ENCODE results near the gene PPP2R5C. TPM values are rescaled to one million over a fixed set of nuclear protein-coding genes. Genes with fewer than 3 reads are reported as not detected.

PPP2R5C gene
- total RNA-seq, 1 experiment from 2014 or later = 120 TPM

DNA sequence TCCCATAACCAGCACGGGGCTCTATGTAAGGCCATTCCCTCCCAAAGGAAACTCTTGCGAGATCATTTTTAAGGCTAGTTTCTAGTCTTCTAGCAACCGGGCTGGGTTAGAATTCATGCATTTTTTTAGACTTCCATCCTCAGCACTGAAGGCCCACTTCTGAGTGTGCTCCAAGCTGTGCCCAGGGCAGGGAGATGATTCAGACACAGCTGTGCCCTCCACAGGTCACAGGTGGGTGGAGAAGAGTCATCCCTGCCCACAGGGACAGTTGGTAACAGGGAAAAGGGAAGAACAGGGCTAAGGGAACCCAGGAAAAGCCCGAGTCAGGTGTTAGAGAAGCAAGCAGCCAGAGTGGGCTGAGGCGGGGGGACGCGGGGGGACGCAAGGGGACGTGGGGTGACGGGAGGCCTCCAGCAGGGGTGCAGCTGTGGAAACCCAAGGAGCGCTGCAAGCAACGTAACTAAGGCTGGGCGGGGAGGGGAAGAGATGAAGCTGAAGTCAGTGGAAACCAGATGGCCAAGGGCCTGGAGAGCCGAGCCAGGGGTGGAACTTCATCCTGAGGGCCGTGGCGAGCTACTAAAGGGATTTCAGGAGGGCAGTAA lies 27.2 kb upstream of the PPP2R5C start:
- Mint-ChIP-seq H3K4me3 (ENCODE audit: low read depth, unreplicated experiment) (no peak overlapping the region), H3K9me3 (ENCODE audit: low read depth, unreplicated experiment) (peaks cover 3% of the 10 kb centered on the region), H3K36me3 (ENCODE audit: insufficient read depth, unreplicated experiment) (peaks cover 24% of the 10 kb centered on the region), H3K4me1 (ENCODE audit: low read depth, unreplicated experiment) (peaks cover 17% of the 10 kb centered on the region), H3K27ac (ENCODE audit: unreplicated experiment) (no peak overlapping the region), H3K27me3 (ENCODE audit: unreplicated experiment) (peaks cover 4% of the 10 kb centered on the region)
- DNase-seq = no peak
- no TSS peak for BruUV-seq (replicated peaks)
- CTCF ChIA-PET = no interaction called here
- intact Hi-C loops (cut with micrococcal nuclease; ENCODE audit: unreplicated experiment) = no loop called here
- no peak for TF ChIP-seq CTCF (IDR thresholded peaks at IDR 0.05; ENCODE audit: unreplicated experiment)

DNA sequence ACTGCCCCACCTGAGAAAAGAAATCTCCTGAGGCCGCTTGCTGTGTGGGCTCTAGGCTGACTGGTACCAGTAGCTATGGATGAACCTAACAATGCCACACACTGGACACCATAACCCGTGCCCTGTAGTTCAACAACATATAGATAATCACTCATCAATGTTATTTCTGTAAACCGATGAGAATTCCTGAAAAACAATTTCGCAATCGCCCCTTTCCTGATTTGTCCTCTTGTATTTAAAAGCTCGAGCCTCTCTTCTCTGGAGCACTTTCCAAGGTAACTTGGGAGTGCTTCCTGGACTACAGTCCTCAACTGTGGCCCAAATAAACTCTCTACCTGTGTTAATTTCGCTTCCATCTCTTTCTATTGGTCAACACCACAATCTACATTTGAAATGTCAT lies 26.1 kb upstream of the PPP2R5C start:
- Mint-ChIP-seq H3K36me3 (ENCODE audit: insufficient read depth, unreplicated experiment) (peaks cover 22% of the 10 kb centered on the region), H3K27ac (ENCODE audit: unreplicated experiment) (no peak overlapping the region), H3K27me3 (ENCODE audit: unreplicated experiment) (peaks cover 15% of the 10 kb centered on the region), H3K9me3 (ENCODE audit: low read depth, unreplicated experiment) (peaks cover 3% of the 10 kb centered on the region), H3K4me1 (ENCODE audit: low read depth, unreplicated experiment) (peaks cover 17% of the 10 kb centered on the region), H3K4me3 (ENCODE audit: low read depth, unreplicated experiment) (no peak overlapping the region)
- TF ChIP-seq CTCF (IDR thresholded peaks at IDR 0.05; ENCODE audit: unreplicated experiment) = no peak
- BruUV-seq (replicated peaks) = no TSS peak
- CTCF ChIA-PET = no interaction called here
- intact Hi-C loops (cut with micrococcal nuclease; ENCODE audit: unreplicated experiment) = no loop called here
- no peak for DNase-seq

- peaks cover 16% of the 10 kb centered on the region for H3K36me3 Mint-ChIP-seq (ENCODE audit: insufficient read depth, unreplicated experiment)
- DNase-seq = no peak
- intact Hi-C loops (cut with micrococcal nuclease; ENCODE audit: unreplicated experiment) = no loop called here
- TF ChIP-seq CTCF (IDR thresholded peaks at IDR 0.05; ENCODE audit: unreplicated experiment) = no peak
- H3K9me3 Mint-ChIP-seq (ENCODE audit: low read depth, unreplicated experiment) = peaks cover 3% of the 10 kb centered on the region
- no TSS peak for BruUV-seq (replicated peaks)
- H3K4me3 Mint-ChIP-seq (ENCODE audit: low read depth, unreplicated experiment) = no peak overlapping the region
- CTCF ChIA-PET = no interaction called here
- peaks cover 16% of the 10 kb centered on the region for H3K27me3 Mint-ChIP-seq (ENCODE audit: unreplicated experiment)
- no peak overlapping the region for H3K27ac Mint-ChIP-seq (ENCODE audit: unreplicated experiment)
- peaks cover 15% of the 10 kb centered on the region for H3K4me1 Mint-ChIP-seq (ENCODE audit: low read depth, unreplicated experiment)
These were observed 25.4 kb upstream of the PPP2R5C start for GRCh38 chr14:101736071-101736470.

GRCh38 chr14:101736585-101736984 lies 24.9 kb upstream of the PPP2R5C start:
- Mint-ChIP-seq H3K36me3 (ENCODE audit: insufficient read depth, unreplicated experiment) (peaks cover 11% of the 10 kb centered on the region), H3K27ac (ENCODE audit: unreplicated experiment) (no peak overlapping the region), H3K9me3 (ENCODE audit: low read depth, unreplicated experiment) (peaks cover 3% of the 10 kb centered on the region), H3K4me3 (ENCODE audit: low read depth, unreplicated experiment) (no peak overlapping the region), H3K4me1 (ENCODE audit: low read depth, unreplicated experiment) (peaks cover 9% of the 10 kb centered on the region), H3K27me3 (ENCODE audit: unreplicated experiment) (peaks cover 16% of the 10 kb centered on the region)
- no peak for DNase-seq
- CTCF ChIA-PET = no interaction called here
- BruUV-seq (replicated peaks) = no TSS peak
- no peak for TF ChIP-seq CTCF (IDR thresholded peaks at IDR 0.05; ENCODE audit: unreplicated experiment)
- intact Hi-C loops (cut with micrococcal nuclease; ENCODE audit: unreplicated experiment) = no loop called here
